GM12878 (cell line): Measurements from ENCODE around the gene WARS2. TPM values are rescaled to one million over a fixed set of nuclear protein-coding genes. Genes with fewer than 3 reads are reported as not detected.

Experiments
- ATAC-seq: fragments of 200-7000 bp; cut with Tn5 transposase; 3 replicates; pipeline ENCODE4 v1.9.1; 2020; ENCODE audit warnings: mild to moderate bottlenecking, moderate library complexity
- BruUV-seq: library from RNA; stranded (reverse); fragments of 400-500 nt; replicated peaks from 2 replicates; lab custom pipeline; 2021; lab: Mats Ljungman, UMichigan
- CTCF ChIA-PET: fragments of 300-600 bp; sonication (Branson Sonifier 250); formaldehyde crosslinking; extraction: SDS; loops from one replicate; lab custom pipeline; 2021; ENCODE audit warnings: inconsistent platforms; lab: Yijun Ruan, JAX
- POLR2A ChIA-PET: fragments of 350-600 bp; formaldehyde crosslinking; extraction: SDS; loops from one replicate; lab custom pipeline; 2021; ENCODE audit warnings: inconsistent platforms; lab: Charles Lee
- RAD21 ChIA-PET: fragments of 300-600 bp; sonication (Branson Sonifier 250); formaldehyde crosslinking; loops from one replicate; lab custom pipeline; 2023; ENCODE audit warnings: antibody characterized with exemption; ENCODE audit not compliant: unreplicated experiment; lab: Charles Lee
- SMC1A ChIA-PET: fragments of 300-600 bp; sonication (Branson Sonifier 250); formaldehyde crosslinking; loops from one replicate; lab custom pipeline; 2023; ENCODE audit not compliant: unreplicated experiment, uncharacterized antibody; lab: Charles Lee
- DNase-seq: peaks from one replicate; pipeline ENCODE4 v3.0.0-alpha.2; 2011; ENCODE audit warnings: low read depth, low spot score
- FAIRE-seq: peaks from 3 replicates; lab custom pipeline; 2011; peaks lifted over from hg19 to GRCh38; lab: Jason Lieb, UNC
- H2AFZ ChIP-seq: 2 replicates; pipeline ENCODE4 v1.6.0; 2011; ENCODE audit warnings: low read depth, low read length, control low read depth; ENCODE audit not compliant: control insufficient read depth
- H3K27ac ChIP-seq: 2 replicates; pipeline ENCODE4 v1.5.1; 2011; ENCODE audit warnings: control low read depth; ENCODE audit not compliant: control insufficient read depth, insufficient read depth
- H3K27me3 ChIP-seq, 2 experiments: replicated peaks in 1 of 2; 2 replicates each; pipeline versions ENCODE4 v1.6.0 to v1.6.1; 2011; ENCODE audit warnings: low read length in 1 of 2; ENCODE audit not compliant: control insufficient read depth in 2 of 2, insufficient read depth in 2 of 2
- H3K36me3 ChIP-seq, 2 experiments: 2 replicates each; pipeline ENCODE4 v1.5.1; 2011; ENCODE audit warnings: low read length in 1 of 2; ENCODE audit not compliant: control insufficient read depth in 2 of 2, insufficient read depth in 2 of 2
- H3K4me1 ChIP-seq: 2 replicates; pipeline ENCODE4 v1.6.1; 2011; ENCODE audit warnings: mild to moderate bottlenecking, low read length, moderate library complexity, mixed read lengths; ENCODE audit not compliant: control insufficient read depth, insufficient read depth
- H3K4me2 ChIP-seq: 2 replicates; pipeline ENCODE4 v1.6.0; 2011; ENCODE audit warnings: control low read depth; ENCODE audit not compliant: control insufficient read depth, insufficient read depth
- H3K4me3 ChIP-seq: fragments of 200-600 bp; sonication (generic); 2 replicates; pipeline ENCODE4 v1.5.1; 2016
- H3K79me2 ChIP-seq: 2 replicates; pipeline ENCODE4 v1.6.0; 2011; ENCODE audit warnings: low read length; ENCODE audit not compliant: control insufficient read depth, insufficient read depth
- H3K9ac ChIP-seq: 2 replicates; pipeline ENCODE4 v1.8.0; 2011; ENCODE audit warnings: low read length, control low read depth, mixed read lengths; ENCODE audit not compliant: control insufficient read depth, insufficient read depth
- H3K9me3 ChIP-seq: replicated peaks from 3 replicates; pipeline ENCODE4 v1.5.1; 2011; ENCODE audit warnings: mild to moderate bottlenecking, low read length; ENCODE audit not compliant: control insufficient read depth, insufficient read depth
- H4K20me1 ChIP-seq: 2 replicates; pipeline ENCODE4 v1.6.0; 2011; ENCODE audit not compliant: control insufficient read depth, insufficient read depth
- CBFB ChIP-seq: IDR thresholded peaks from 2 replicates; pipeline ENCODE4 v1.6.1; 2016; ENCODE audit warnings: antibody characterized with exemption, low read depth
- NR2F1 ChIP-seq: fragments of 450-650 bp; conservative IDR thresholded peaks from 2 replicates; pipeline ENCODE4 v1.6.1; 2017; ENCODE audit warnings: mild to moderate bottlenecking
- POLR2A ChIP-seq: IDR thresholded peaks from 2 replicates; pipeline ENCODE4 v1.6.1; 2011; ENCODE audit warnings: low read depth, mild to moderate bottlenecking, low read length
- RAD21 ChIP-seq: IDR thresholded peaks from 2 replicates; pipeline ENCODE4 v1.6.1; 2011; ENCODE audit warnings: mild to moderate bottlenecking, low read depth, low read length, moderate library complexity; ENCODE audit not compliant: insufficient read depth
- RAD51 ChIP-seq: fragments of 450-650 bp; IDR thresholded peaks from 2 replicates; pipeline ENCODE4 v1.6.1; 2016; ENCODE audit warnings: moderate library complexity, mild to moderate bottlenecking, inconsistent platforms
- STAT1 ChIP-seq: fragments of 450-650 bp; conservative IDR thresholded peaks from 2 replicates; pipeline ENCODE4 v1.6.1; 2014; ENCODE audit warnings: antibody characterized with exemption, mild to moderate bottlenecking
- STAT3 ChIP-seq: IDR thresholded peaks from 2 replicates; pipeline ENCODE4 v1.6.1; 2011; ENCODE audit warnings: low read depth, low read length, improper control_type of control experiment
- WGBS: methylation state at CpG from one replicate; pipeline ENCODE4 v1.1.6; 2016; ENCODE audit warnings: low lambda C conversion rate; ENCODE audit not compliant: insufficient replicate concordance, insufficient coverage; ENCODE audit errors: missing lambda C conversion rate; 5-methylcytosine and 5-hydroxymethylcytosine counted together
- in situ Hi-C: fragments of 300-500 bp; cut with MboI; formaldehyde crosslinking; loops from 9 replicates; pipeline ENCODE4 v1.14.3; 2018; ENCODE audit warnings: mixed read lengths
- intact Hi-C: fragments of 100-400 bp; cut with micrococcal nuclease; formaldehyde crosslinking; loops from one replicate; pipeline ENCODE4 v1.14.2; 2022; ENCODE audit not compliant: unreplicated experiment
- polyA plus RNA-seq, 11 experiments: library from polyadenylated mRNA; depleted of rRNA in 4 of 11; unstranded in 6 of 11; stranded (reverse) in 5 of 11; fragments of >200 nt; fragmentation: Nextera tagmentation in 4 of 11; fragmentation: Illumina TruSeq in 1 of 11; extraction: Ambion mirVana in 4 of 11; extraction: Trizol in 1 of 11; gene quantifications; 1 replicate in 1 of 11; 2 replicates in 10 of 11; pipeline versions ENCODE4 v1.2.1 to v1.2.3, GENCODE V29; 2011 to 2016; ENCODE audit warnings: inconsistent platforms in 2 of 11, missing spikeins in 2 of 11, low read depth in 1 of 11
- total RNA-seq, 4 experiments: library from RNA; depleted of rRNA in 3 of 4; stranded (reverse); fragments of >200 nt in 3 of 4; fragmentation: Illumina TruSeq in 1 of 4; extraction: Trizol in 1 of 4; gene quantifications; 2 replicates each; pipeline versions ENCODE4 v1.2.1 to v1.2.3, GENCODE V29; 2013 to 2021
- TF ChIP-seq, protein P1 (sequence below): fragments of 450-650 bp; IDR thresholded peaks from 2 replicates; pipeline ENCODE4 v1.6.1; 2017; ENCODE audit warnings: mild to moderate bottlenecking, moderate library complexity
- TF ChIP-seq, protein P2 (sequence below): IDR thresholded peaks from 2 replicates; pipeline ENCODE4 v1.6.1; 2012; ENCODE audit warnings: low read depth, low read length, improper control_type of control experiment
- TF ChIP-seq, protein P3 (sequence below): fragments of 450-650 bp; formaldehyde crosslinking; IDR thresholded peaks from 2 replicates; pipeline ENCODE4 v1.4.0; 2022; ENCODE audit warnings: mild to moderate bottlenecking, moderate library complexity
- TF ChIP-seq, protein P4 (sequence below), 3 experiments: IDR thresholded peaks in 2 of 3; conservative IDR thresholded peaks in 1 of 3; 2 replicates each; pipeline ENCODE4 v1.5.1; 2011; ENCODE audit warnings: low read depth in 3 of 3, low read length in 3 of 3, mild to moderate bottlenecking in 3 of 3, control low read depth in 2 of 3, moderate library complexity in 2 of 3, inconsistent platforms in 1 of 3, mixed read lengths in 1 of 3; ENCODE audit not compliant: control insufficient read depth in 2 of 3, insufficient read depth in 1 of 3; ENCODE audit errors: extremely low read depth in 1 of 3

WARS2 gene
- total and polyA plus RNA-seq, 10 of the 15 experiments (the other 5 are each of a cell fraction or from before 2014, with no cell fraction given): 5.5 to 22.2 (median 14.4) TPM

DNA sequence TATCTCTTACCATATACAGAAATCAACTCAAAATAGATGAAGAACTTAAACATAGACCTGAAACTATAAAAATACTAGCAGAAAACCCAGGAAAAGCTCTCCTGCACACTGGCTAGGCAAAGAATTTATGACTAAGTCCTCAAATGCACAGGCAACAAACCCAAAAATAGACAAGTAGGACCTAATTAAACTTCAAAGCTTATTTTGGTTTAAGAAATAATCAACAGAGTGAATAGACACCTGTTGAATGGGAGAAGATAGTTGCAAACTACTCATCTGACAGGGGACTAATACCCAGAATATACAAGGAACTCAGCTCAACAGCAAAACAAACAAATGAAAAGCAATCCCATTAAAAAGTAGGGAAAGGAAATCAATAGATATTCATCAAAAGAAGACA, 40.7 kb downstream of the WARS2 start (continued):
- TF ChIP-seq, protein P1, sequence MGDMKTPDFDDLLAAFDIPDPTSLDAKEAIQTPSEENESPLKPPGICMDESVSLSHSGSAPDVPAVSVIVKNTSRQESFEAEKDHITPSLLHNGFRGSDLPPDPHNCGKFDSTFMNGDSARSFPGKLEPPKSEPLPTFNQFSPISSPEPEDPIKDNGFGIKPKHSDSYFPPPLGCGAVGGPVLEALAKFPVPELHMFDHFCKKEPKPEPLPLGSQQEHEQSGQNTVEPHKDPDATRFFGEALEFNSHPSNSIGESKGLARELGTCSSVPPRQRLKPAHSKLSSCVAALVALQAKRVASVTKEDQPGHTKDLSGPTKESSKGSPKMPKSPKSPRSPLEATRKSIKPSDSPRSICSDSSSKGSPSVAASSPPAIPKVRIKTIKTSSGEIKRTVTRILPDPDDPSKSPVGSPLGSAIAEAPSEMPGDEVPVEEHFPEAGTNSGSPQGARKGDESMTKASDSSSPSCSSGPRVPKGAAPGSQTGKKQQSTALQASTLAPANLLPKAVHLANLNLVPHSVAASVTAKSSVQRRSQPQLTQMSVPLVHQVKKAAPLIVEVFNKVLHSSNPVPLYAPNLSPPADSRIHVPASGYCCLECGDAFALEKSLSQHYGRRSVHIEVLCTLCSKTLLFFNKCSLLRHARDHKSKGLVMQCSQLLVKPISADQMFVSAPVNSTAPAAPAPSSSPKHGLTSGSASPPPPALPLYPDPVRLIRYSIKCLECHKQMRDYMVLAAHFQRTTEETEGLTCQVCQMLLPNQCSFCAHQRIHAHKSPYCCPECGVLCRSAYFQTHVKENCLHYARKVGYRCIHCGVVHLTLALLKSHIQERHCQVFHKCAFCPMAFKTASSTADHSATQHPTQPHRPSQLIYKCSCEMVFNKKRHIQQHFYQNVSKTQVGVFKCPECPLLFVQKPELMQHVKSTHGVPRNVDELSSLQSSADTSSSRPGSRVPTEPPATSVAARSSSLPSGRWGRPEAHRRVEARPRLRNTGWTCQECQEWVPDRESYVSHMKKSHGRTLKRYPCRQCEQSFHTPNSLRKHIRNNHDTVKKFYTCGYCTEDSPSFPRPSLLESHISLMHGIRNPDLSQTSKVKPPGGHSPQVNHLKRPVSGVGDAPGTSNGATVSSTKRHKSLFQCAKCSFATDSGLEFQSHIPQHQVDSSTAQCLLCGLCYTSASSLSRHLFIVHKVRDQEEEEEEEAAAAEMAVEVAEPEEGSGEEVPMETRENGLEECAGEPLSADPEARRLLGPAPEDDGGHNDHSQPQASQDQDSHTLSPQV: no peak
- TF ChIP-seq POLR2A (no peak), NR2F1 (no peak), STAT3 (no peak), STAT1 (no peak)
- TF ChIP-seq, protein P2, sequence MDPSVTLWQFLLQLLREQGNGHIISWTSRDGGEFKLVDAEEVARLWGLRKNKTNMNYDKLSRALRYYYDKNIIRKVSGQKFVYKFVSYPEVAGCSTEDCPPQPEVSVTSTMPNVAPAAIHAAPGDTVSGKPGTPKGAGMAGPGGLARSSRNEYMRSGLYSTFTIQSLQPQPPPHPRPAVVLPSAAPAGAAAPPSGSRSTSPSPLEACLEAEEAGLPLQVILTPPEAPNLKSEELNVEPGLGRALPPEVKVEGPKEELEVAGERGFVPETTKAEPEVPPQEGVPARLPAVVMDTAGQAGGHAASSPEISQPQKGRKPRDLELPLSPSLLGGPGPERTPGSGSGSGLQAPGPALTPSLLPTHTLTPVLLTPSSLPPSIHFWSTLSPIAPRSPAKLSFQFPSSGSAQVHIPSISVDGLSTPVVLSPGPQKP: no peak

DNA sequence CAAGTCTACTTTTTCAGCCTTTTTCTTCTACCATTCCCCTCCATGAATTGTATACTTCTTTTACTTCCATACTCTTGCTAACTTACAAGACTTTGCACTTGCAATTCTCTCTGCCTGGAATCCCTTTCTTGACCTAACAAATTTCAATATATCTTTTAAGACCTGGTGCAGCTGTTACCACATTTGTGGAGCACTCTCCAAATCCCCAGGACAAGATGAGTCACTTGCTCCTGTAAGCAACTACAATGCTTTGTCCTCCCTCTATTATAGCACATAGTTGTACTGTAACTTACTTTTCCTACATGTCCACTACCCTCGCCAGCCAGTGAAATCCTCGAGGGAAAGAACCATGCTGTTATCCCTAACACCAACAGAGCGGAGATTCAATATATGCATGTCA, 43.1 kb downstream of the WARS2 start:
- in situ Hi-C loops (no loop called here), intact Hi-C loops (no loop called here)
- SMC1A ChIA-PET: no interaction called here
- no peak overlapping the region for H2AFZ ChIP-seq
- no peak overlapping the region for H3K4me2 ChIP-seq
- WGBS: 83% methylated on average over 3 of the region's 3 CpGs
- RAD21 ChIA-PET: no interaction called here
- POLR2A ChIA-PET: no interaction called here
- FAIRE-seq (no peak), ATAC-seq (no peak), DNase-seq (no peak)
- no peak for TF ChIP-seq RAD51
- TF ChIP-seq, protein P3, sequence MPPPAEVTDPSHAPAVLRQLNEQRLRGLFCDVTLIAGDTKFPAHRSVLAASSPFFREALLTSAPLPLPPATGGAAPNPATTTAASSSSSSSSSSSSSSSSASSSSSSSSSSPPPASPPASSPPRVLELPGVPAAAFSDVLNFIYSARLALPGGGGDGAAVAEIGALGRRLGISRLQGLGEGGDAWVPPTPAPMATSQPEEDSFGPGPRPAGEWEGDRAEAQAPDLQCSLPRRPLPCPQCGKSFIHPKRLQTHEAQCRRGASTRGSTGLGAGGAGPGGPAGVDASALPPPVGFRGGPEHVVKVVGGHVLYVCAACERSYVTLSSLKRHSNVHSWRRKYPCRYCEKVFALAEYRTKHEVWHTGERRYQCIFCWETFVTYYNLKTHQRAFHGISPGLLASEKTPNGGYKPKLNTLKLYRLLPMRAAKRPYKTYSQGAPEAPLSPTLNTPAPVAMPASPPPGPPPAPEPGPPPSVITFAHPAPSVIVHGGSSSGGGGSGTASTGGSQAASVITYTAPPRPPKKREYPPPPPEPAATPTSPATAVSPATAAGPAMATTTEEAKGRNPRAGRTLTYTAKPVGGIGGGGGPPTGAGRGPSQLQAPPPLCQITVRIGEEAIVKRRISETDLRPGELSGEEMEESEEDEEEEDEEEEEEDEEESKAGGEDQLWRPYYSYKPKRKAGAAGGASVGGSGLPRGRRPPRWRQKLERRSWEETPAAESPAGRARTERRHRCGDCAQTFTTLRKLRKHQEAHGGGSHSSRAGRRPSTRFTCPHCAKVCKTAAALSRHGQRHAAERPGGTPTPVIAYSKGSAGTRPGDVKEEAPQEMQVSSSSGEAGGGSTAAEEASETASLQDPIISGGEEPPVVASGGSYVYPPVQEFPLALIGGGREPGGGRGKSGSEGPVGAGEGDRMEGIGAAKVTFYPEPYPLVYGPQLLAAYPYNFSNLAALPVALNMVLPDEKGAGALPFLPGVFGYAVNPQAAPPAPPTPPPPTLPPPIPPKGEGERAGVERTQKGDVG (CRISPR knock-in tag): no peak
- TF ChIP-seq RAD21: no peak
- TF ChIP-seq CBFB: no peak
- TF ChIP-seq, protein P4, sequence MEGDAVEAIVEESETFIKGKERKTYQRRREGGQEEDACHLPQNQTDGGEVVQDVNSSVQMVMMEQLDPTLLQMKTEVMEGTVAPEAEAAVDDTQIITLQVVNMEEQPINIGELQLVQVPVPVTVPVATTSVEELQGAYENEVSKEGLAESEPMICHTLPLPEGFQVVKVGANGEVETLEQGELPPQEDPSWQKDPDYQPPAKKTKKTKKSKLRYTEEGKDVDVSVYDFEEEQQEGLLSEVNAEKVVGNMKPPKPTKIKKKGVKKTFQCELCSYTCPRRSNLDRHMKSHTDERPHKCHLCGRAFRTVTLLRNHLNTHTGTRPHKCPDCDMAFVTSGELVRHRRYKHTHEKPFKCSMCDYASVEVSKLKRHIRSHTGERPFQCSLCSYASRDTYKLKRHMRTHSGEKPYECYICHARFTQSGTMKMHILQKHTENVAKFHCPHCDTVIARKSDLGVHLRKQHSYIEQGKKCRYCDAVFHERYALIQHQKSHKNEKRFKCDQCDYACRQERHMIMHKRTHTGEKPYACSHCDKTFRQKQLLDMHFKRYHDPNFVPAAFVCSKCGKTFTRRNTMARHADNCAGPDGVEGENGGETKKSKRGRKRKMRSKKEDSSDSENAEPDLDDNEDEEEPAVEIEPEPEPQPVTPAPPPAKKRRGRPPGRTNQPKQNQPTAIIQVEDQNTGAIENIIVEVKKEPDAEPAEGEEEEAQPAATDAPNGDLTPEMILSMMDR (IDR thresholded peaks at IDR 0.05 in 2 of 3, conservative IDR thresholded peaks at IDR 0.05 in 1 of 3; ENCODE audit: control insufficient read depth in 2 of 3, extremely low read depth in 1 of 3, insufficient read depth in 1 of 3, low read depth in 3 of 3, low read length in 3 of 3): no peak
- no peak overlapping the region for H3K27ac ChIP-seq
- H3K4me3 ChIP-seq: no peak overlapping the region
- no peaks in the 10 kb centered on the region for H3K4me1 ChIP-seq
- H3K27me3 ChIP-seq: no peaks in the 10 kb centered on the region
- H3K79me2 ChIP-seq: no peaks in the 10 kb centered on the region
- no TSS peak for BruUV-seq
- CTCF ChIA-PET: no interaction called here
- H4K20me1 ChIP-seq: no peaks in the 10 kb centered on the region
- H3K9ac ChIP-seq: no peak overlapping the region
- no peaks in the 10 kb centered on the region for H3K36me3 ChIP-seq
- no peaks in the 10 kb centered on the region for H3K9me3 ChIP-seq
